ENCODE results near the gene PPP1R14C. TPM values are rescaled to one million over a fixed set of nuclear protein-coding genes. Genes with fewer than 3 reads are reported as not detected.

The PPP1R14C gene
- total and polyA plus RNA-seq, 2 experiments from 2014 or later = 2.1 to 5.2 TPM

GRCh38 chr6:150269130-150269856 lies 126.4 kb downstream of the PPP1R14C start:
- no peaks in the 10 kb centered on the region for H3K4me1 ChIP-seq (ENCODE audit: insufficient read depth)
- H3K4me3 ChIP-seq = no peak overlapping the region
- H2AFZ ChIP-seq = no peak overlapping the region

GRCh38 chr6:150269857-150270223 lies 127.0 kb downstream of the PPP1R14C start:
- H4K20me1 ChIP-seq (ENCODE audit: insufficient read depth, poor library complexity, severe bottlenecking) = no peaks in the 10 kb centered on the region
- H3K27me3 ChIP-seq = no peaks in the 10 kb centered on the region
- no peaks in the 10 kb centered on the region for H3K36me3 ChIP-seq (replicated peaks; ENCODE audit: insufficient read depth, low read depth)
- 46% methylated on average over 4 of the region's 4 CpGs for WGBS (ENCODE audit: low lambda C conversion rate, missing lambda C conversion rate)
- H2AFZ ChIP-seq = no peak overlapping the region
- H3K4me1 ChIP-seq (ENCODE audit: insufficient read depth) = no peaks in the 10 kb centered on the region
- no peak overlapping the region for H3K4me3 ChIP-seq
- H3K79me2 ChIP-seq = no peaks in the 10 kb centered on the region
- TF ChIP-seq EZH2 (IDR thresholded peaks at IDR 0.05; ENCODE audit: borderline replicate concordance) (no peak), CTCF (IDR thresholded peaks at IDR 0.05; ENCODE audit: poor library complexity) (no peak), EZH2phosphoT487 (IDR thresholded peaks at IDR 0.05; ENCODE audit: low read depth, severe bottlenecking, unreplicated experiment) (no peak)
- no peaks in the 10 kb centered on the region for H3K9me3 ChIP-seq (ENCODE audit: low read depth)
- H3K4me2 ChIP-seq = no peak overlapping the region
- H3K9me2 ChIP-seq (replicated peaks; ENCODE audit: insufficient read depth) = no peaks in the 10 kb centered on the region
- no peak overlapping the region for H3K27ac ChIP-seq
- peak; percentile 72 for DNase-seq (ENCODE audit: low spot score)

More at GRCh38 chr6:150269130-150269856, 126.4 kb downstream of the PPP1R14C start:
- WGBS (ENCODE audit: low lambda C conversion rate, missing lambda C conversion rate) = 86% methylated on average over 6 of the region's 6 CpGs
- TF ChIP-seq CTCF (IDR thresholded peaks at IDR 0.05; ENCODE audit: poor library complexity) (no peak), EZH2 (IDR thresholded peaks at IDR 0.05; ENCODE audit: borderline replicate concordance) (no peak), EZH2phosphoT487 (IDR thresholded peaks at IDR 0.05; ENCODE audit: low read depth, severe bottlenecking, unreplicated experiment) (no peak)
- DNase-seq (ENCODE audit: low spot score) = no peak
- no peaks in the 10 kb centered on the region for H3K36me3 ChIP-seq (replicated peaks; ENCODE audit: insufficient read depth, low read depth)
- H3K4me2 ChIP-seq = no peak overlapping the region
- H3K79me2 ChIP-seq = no peaks in the 10 kb centered on the region
- H4K20me1 ChIP-seq (ENCODE audit: insufficient read depth, poor library complexity, severe bottlenecking) = no peaks in the 10 kb centered on the region
- H3K9me3 ChIP-seq (ENCODE audit: low read depth) = no peaks in the 10 kb centered on the region
- H3K9me2 ChIP-seq (replicated peaks; ENCODE audit: insufficient read depth) = no peaks in the 10 kb centered on the region
- H3K27ac ChIP-seq = no peak overlapping the region
- H3K27me3 ChIP-seq = no peaks in the 10 kb centered on the region

- Histone ChIP-seq H3K9me3 (ENCODE audit: low read depth) (no peaks in the 10 kb centered on the region), H3K4me3 (no peak overlapping the region), H4K20me1 (ENCODE audit: insufficient read depth, poor library complexity, severe bottlenecking) (no peaks in the 10 kb centered on the region), H3K4me1 (ENCODE audit: insufficient read depth) (no peaks in the 10 kb centered on the region), H2AFZ (no peak overlapping the region), H3K27me3 (no peaks in the 10 kb centered on the region), H3K36me3 (replicated peaks; ENCODE audit: insufficient read depth, low read depth) (no peaks in the 10 kb centered on the region), H3K9me2 (replicated peaks; ENCODE audit: insufficient read depth) (no peaks in the 10 kb centered on the region), H3K79me2 (no peaks in the 10 kb centered on the region), H3K27ac (peak overlapping the region; percentile 14), H3K4me2 (no peak overlapping the region)
- DNase-seq (ENCODE audit: low spot score) = no peak
- 92% methylated on average over 9 of the region's 9 CpGs for WGBS (ENCODE audit: low lambda C conversion rate, missing lambda C conversion rate)
- TF ChIP-seq CTCF (IDR thresholded peaks at IDR 0.05; ENCODE audit: poor library complexity) (no peak), EZH2phosphoT487 (IDR thresholded peaks at IDR 0.05; ENCODE audit: low read depth, severe bottlenecking, unreplicated experiment) (no peak), EZH2 (IDR thresholded peaks at IDR 0.05; ENCODE audit: borderline replicate concordance) (no peak)
Observed at GRCh38 chr6:150270330-150271052, 127.6 kb downstream of the PPP1R14C start.
